GM21515 (cell line): Measurements from ENCODE around the gene DAB2IP.

Experiments
- ATAC-seq: cut with Tn5 transposase; IDR thresholded peaks from one replicate; pipeline ENCODE4 v1.9.1; 2021; ENCODE audit not compliant: unreplicated experiment

Gene DAB2IP

GRCh38 chr9:121720311-121721057 lies 69.0 kb downstream of the DAB2IP start:
- no peak for ATAC-seq

DNA sequence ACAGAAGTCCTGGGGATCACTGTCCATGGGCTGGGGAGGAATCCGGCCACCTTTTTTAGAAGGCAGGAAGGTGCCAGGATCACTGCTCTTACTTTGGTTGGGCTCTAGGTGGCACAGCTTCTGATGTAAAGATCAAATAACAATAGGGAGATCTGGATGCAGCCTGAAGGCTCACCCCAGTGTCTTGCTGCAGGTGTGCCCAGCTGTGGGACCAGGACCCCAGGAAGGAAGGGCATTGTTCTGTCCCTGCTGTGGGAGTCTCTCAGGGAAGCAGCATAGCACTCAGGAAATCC lies 69.6 kb downstream of the DAB2IP start:
- ATAC-seq, result no peak

DNA sequence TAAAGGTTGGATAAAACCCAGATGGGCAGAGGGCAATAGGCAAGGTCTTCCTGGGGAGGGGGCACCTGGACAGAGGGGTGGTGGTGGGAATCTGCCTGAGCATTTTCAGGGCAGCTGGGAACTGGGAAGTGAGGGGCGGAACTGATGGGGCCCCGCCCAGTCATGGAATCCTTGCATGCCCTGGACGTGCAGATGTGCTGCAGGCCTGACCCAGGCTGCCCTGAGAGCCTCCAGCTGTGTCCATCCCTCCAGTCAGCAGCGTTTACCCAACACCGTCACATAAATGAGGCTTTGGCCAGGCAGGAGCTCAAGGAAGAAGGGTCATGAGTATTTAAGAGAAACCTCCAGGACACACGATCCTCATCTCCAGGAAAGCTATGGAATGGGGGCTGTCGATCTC lies 70.3 kb downstream of the DAB2IP start:
- no peak for ATAC-seq

- no peak for ATAC-seq
These were observed 73.8 kb downstream of the DAB2IP start for GRCh38 chr9:121725008-121725775.

DNA sequence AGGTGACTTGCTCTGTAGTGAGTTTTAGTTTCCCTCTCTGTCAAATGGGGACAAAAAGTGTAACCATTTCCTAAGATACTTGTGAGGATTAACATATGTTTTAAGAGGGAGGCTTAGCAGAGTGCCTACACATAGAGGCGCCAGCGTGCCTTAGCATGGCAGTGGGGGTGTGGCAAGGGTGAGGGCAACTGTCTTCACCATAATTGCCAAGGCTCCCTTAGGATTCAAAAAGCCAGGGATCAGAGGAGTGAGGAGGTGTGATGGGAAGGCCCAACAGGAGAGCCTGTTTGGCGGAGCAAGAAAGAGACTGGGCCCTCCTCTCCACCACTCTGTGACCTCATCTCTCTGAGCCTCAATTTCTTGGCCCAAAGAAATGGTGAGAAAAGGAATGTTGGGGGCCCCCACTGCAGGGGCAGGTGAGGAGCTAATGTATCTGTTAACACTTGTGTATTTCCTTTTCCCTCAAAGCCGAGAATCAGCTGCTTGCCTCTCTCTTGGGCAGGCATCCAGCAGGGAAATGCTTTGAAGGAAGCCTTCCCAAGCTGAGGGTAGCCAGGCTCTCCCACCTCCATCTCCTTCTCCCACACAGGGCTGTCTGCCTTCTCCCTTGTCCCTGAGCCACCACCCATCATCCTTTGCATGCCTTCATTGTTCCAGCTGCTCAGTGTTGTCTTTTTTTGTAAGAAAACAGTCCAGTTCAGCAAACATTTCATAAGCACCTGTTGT lies 76.0 kb downstream of the DAB2IP start:
- ATAC-seq, result no peak

- ATAC-seq, result no peak
These were observed 77.5 kb downstream of the DAB2IP start for GRCh38 chr9:121728916-121729315.

- no peak for ATAC-seq
These were observed 78.5 kb downstream of the DAB2IP start for GRCh38 chr9:121729769-121730562.

GRCh38 chr9:121731090-121731489 lies 79.7 kb downstream of the DAB2IP start:
- no peak for ATAC-seq

DNA sequence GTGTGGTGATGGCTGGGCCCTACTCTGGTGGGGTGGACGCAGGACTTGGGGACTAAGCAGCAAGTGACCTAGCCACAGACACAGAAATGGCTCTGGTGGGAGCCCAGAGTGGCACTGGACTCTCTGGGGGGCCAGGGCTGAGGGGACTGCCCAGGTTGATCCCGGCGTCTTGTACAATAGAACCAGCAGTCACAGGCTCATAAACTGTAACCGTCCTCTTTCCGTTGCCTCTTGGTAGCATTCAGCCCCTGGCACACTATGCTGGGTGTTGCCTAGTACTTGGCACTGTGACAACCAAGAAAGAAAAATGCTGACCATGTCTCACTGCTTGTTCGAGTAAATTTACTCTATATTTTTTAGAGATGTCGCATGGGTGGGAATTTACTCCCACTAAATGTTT lies 80.5 kb downstream of the DAB2IP start:
- no peak for ATAC-seq

DNA sequence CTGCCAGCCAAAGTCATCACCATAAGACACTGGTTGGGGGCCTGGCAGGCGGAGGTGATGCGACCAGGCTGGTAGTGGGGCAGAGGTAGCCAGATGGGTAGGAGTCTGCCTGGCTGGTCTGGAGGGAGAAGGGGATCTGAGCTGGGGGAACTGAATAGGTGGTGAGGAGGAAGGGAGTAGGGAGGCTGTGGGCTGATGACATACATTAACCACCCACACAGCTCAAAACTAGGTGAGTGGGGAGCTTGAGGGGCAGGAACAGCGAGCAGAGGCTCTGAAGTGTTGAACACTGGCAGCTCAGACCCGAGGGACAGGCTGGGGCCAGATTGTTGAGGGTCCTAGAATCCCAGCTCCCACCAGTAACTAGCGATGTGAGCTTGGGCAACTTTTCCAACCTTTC lies 81.0 kb downstream of the DAB2IP start:
- no peak for ATAC-seq

DNA sequence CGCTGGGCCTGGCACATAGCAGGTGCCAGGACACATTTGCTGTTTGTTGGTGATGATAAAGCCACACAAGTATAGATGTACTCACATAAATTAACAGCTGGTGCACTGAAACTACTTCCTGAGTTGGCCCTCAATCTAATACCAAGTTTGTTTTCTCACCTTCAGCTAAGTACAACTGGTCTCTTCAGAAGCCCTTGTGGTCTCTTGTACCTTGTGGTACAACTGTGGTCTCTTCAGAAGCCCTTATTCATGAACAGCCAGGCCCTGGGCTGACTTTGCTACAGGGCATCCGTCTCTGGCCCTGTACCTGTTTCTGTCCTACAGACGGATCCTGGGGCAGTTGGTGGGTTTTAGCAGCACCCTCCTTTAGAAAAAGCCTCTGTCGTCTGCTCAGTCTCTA lies 81.5 kb downstream of the DAB2IP start:
- no peak for ATAC-seq

GRCh38 chr9:121734465-121734864 lies 83.0 kb downstream of the DAB2IP start:
- ATAC-seq, result no peak

- ATAC-seq, result no peak
These were observed 83.8 kb downstream of the DAB2IP start for GRCh38 chr9:121735065-121735792.

DNA sequence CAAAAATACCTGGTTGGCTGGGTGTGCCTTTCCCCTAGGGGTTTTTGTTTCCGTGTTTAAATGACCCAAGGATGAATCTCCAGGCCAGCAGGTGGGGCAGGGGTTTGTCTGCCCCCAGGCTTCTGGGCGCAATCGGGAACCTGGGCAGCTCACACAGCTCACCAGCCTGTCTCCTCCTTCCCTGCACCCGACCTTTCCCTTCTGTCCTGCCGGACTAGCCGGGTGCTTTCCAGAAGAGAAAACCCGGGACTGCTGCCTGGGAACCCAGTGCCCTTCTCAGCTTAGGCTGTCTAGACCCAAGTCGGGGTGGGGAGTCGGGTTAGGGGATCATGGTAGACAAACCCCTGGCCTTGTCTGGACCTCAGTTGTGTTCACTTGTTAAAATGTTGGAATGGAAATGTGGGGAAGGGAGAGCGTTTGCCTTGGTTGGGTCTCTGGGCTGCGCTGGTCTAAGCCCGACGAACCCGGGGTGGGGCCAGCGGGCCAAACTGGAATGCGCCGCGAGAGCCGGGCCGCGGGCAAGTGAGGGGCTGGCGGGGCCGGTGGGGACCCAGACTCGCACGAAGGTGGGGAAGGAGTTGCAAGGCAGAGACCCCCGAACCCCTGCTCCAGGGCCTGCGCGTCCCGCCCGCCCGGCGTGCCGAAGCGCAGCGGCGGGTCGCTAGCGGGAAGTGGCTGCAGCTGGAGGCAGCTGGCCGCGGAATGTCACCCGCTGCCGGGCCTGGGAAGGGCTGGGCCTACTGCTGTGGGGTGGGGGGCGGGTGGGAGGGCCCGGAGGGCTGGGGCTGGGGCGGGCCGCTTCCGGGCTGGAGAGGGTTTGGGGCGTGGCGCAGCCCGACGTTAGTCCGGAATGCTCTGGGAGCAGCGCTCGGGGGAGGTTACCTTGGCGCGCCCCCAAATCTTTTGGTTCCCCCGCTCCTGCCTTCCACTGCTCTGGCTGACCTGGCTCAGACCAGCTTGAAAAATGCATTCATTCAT lies 84.6 kb downstream of the DAB2IP start:
- ATAC-seq, result no peak

GRCh38 chr9:121736934-121737462 lies 85.6 kb downstream of the DAB2IP start:
- no peak for ATAC-seq

GRCh38 chr9:121737481-121737931 lies 86.1 kb downstream of the DAB2IP start:
- no peak for ATAC-seq

DNA sequence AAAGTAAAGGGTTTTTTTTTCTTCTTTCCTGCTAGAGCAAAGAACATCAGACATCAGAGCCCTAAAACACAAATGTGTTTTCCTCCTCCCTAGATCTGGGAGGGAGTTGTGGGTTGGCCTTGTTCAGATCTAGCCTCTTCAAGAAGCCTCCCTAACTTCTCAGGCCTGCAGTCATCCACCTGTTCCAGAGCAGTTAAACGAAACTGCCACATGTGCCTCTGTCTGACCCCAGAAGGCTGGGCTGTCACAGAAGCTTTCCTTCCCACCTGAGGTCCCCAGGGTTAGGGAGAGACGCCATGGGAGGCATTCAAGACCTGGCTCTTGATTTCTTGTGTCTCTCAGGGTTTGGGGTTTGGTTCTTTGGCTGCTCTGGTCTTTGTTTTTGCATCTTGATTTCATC lies 87.0 kb downstream of the DAB2IP start:
- ATAC-seq, result no peak

DNA sequence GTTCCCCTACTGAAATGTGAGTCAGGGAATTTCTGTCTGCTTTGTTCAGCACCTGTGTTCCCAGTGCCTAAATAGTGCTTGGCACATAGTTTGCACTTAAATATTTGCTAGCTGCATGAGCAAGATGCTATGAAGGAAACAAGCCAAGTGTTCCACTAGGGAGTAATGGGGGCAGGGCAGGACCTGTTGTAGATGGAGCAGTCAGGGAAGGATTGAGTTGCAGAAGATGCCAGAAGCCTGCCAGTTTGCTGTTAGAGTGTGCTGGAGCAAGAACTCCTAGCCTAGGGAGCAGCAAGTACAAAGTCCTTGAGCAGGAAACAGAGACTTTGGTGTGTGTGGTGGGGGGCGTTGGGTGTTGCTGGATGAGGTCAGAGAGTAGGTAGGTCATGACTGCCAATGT lies 87.5 kb downstream of the DAB2IP start:
- no peak for ATAC-seq

DNA sequence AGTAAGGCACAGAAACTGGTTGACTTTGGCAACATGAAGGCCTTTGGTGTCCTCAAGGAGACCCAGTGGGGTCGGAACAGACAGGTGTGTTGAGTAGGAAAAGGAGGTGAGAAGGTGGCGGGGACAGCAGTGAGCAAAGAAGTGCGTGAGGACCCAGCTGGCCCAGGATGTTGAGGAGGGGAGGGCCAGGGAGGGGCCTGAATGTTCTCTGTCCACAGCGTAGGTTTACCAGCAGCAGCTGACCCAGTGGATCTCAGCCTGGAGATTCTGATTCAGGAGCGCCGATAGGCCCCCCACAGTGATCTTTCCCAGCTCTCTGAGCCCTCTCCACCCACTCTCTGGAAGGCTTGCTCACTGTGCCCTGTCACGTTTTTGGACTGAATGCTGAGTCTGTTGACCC lies 88.5 kb downstream of the DAB2IP start:
- no peak for ATAC-seq
